Fibroblast of the conjunctiva (primary cell): ENCODE data around the gene SLC8A1.

Experiments used
- DNase-seq: peaks from one replicate; pipeline ENCODE4 v3.0.0-alpha.2; 2010; ENCODE audit warnings: low read depth

The SLC8A1 gene

DNA sequence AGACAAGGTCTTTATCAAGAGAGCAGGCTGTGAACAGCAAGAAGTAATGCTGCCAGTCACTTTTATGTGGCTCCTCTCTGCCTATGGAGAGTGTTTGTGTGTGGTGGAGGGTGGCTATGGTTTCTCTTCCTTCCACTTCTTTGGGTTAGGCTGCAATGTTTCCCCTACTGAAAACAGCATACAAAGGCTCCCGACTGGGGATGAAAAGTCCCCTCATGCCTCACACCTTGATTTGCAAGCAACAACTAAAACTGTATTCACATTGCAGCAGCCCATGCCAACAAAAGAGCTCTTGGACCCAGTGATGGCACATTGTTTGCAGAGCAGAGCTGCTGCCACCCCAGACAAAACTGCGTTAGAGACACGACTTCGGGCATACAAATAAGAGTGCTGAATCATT lies 301.6 kb downstream of the SLC8A1 start:
- DNase-seq: no peak

DNA sequence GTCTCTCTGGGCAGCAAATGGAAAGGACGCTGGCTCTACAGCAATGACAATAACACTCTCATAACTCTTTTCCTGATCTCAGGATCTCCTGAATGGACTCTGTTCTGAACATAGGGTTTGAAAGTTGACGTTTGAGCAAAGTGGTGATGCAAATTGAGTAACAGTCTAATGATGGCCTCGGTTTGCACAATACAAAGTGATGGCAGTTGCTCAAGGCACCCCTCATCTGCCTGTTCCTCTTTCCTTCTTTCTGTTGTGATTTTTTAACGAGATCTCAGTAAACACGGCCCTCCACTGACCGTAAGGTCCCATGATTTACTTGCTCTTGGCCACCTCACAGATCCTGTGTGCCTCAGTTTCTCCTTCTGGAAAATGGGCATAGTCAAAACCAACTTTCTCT lies 303.6 kb downstream of the SLC8A1 start:
- DNase-seq: no peak

DNA sequence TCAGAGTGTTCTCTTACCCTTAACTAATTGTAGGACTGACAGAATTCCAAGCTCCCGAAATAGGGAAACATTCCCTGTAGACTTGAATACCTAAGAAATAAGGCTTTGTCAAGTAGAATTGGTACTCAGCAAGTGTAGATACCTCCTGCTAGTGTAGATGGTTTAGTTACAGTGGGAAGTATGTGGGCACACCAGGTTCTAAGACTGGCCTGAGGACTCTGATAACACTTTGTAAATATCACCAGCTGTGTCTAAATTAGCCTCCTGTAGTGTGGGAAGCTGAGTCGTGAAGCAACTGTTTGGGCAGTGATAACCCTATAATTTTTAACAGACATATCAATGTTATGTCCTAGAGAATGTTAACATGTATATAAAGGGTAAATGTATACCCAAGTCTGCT lies 304.5 kb downstream of the SLC8A1 start:
- DNase-seq: no peak

GRCh38 chr2:40144022-40144421 lies 307.9 kb downstream of the SLC8A1 start:
- no peak for DNase-seq

GRCh38 chr2:40138314-40138713 lies 313.6 kb downstream of the SLC8A1 start:
- no peak for DNase-seq

GRCh38 chr2:40131081-40131704 lies 320.7 kb downstream of the SLC8A1 start:
- no peak for DNase-seq

DNA sequence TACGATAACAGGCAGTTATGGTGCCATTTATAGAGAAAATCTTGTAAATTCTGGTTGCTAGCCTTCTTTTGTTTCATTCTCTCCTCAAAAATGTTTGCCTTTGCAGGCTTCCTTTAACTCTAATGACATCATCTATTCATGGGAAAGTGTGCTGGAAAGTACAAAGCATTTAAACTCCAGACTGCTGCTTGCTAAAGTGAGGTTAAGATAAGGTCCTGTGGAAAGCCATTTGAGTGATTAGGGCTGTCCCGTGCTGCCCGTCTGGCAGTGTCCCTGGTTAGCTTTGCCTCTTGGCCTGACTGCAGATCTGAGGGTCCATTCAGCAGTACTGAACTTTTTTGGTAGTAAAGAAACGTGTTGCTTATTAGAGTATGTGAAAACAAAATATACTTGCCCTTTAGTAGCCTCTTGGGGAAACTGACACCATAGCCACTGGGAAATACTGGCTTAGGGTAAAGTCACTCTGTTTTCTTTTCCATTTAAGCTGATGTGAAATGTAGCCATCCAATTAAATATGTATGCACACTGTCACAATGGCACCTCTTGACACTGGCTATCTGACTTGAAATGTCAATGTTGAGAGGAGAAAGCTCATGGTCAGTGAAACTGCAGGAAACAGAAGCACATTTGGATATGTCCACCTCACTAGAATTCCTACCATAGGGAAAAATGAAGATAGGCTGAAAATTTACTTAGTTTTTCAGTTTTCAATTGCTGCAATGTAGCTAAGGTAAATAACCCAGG lies 321.5 kb downstream of the SLC8A1 start:
- DNase-seq: no peak

DNA sequence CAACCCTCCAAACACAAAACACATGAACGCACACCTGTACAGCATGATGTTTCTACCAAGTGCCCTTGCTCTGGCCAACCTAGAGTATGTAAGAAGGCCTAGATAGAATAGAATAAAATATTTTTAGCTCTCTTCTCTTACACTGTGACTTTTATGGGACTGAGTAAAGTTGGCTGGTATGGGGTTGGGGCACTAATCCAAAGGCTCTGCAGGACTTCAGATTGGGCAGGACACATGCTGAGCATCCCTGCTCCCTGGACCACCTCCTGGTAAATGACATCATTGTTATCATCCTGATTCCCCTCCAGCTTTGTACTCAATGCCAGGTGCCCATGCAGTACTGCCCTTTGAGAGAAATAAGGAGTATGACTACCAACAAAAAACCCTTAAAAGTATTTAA lies 322.2 kb downstream of the SLC8A1 start:
- DNase-seq: no peak

DNA sequence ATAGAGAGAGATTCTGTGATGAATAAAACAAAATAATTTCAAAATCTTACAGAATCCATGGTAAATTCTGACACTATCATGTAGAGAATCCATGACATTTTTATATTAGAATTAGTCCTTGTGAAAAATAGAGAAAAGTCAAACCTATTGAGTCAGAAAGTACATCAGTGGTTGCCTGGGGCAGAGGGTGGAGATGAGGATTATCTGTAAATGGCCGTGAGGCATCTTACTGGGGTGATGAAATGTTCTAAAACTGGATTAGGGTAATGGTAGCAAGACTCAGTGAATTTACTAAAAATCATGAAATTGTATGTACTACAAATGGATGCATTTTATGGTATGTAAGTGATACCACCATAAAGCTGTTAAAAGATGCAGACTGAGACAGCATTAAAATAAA lies 323.1 kb downstream of the SLC8A1 start:
- no peak for DNase-seq

- DNase-seq: no peak
Observed at GRCh38 chr2:40127890-40128557, 323.9 kb downstream of the SLC8A1 start.

DNA sequence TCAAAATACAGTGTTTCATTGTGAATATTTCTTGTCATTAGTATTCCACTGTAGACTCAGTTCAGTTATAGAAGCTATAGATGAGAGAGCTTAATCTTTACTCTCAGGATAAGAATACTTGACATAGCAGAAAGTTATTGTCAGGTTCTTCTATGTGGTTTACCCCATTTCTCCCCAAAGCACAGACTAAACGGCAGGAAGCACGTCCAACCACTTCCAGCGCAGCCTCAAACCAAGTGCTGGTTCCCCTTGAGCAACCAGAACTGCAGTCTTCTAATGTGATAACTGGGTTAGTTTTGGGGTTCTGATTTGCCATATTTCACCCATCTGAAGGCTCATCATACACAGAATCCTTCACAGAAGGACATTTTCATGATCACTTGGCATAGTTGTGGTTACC lies 324.7 kb downstream of the SLC8A1 start:
- no peak for DNase-seq

- DNase-seq: no peak
Observed at GRCh38 chr2:40126006-40126405, 325.9 kb downstream of the SLC8A1 start.

GRCh38 chr2:40123746-40124145 lies 328.1 kb downstream of the SLC8A1 start:
- no peak for DNase-seq

GRCh38 chr2:40123326-40123725 lies 328.6 kb downstream of the SLC8A1 start:
- DNase-seq: no peak

DNA sequence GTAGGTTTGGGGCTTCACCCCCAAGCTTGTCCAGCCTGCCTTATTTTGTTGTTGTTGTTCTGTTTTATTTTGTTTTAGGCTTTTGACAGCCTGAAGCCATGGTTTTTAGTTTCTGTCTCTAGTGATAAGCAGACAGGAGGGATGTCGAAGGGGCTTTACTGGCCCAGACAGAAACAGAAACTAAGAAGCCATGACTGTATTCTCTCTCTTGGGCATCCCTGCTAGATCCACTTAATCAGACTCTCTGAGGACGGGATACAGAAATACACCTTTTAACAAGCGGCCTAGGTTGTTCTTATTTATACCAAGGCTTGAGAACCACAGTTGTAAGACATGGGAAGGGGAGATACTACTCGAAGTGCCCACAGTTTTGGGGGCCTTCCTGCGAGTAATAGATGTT lies 330.9 kb downstream of the SLC8A1 start:
- no peak for DNase-seq

GRCh38 chr2:40120026-40120425 lies 331.9 kb downstream of the SLC8A1 start:
- no peak for DNase-seq

GRCh38 chr2:40118622-40119021 lies 333.3 kb downstream of the SLC8A1 start:
- DNase-seq: no peak

DNA sequence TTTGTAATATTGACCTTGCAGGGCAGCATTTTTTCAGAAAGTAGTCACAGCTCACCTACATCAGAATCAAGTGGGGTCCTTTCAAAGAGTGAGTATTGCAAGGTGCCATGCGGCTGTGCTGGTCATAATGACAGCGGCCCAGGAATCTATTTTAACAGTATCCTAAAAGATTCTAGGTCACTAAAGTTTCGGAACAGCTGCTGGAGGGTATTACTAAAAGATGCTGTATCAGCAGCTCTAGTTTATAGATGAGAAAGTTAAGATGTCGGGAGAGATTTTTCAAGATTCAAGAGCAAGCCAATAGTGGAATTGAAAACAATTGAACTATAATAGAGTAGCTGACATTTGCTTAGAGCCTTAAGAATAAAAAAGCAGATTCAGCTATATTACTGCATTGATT lies 336.0 kb downstream of the SLC8A1 start:
- no peak for DNase-seq

- DNase-seq: no peak
Observed at GRCh38 chr2:40115348-40115747, 336.5 kb downstream of the SLC8A1 start.

DNA sequence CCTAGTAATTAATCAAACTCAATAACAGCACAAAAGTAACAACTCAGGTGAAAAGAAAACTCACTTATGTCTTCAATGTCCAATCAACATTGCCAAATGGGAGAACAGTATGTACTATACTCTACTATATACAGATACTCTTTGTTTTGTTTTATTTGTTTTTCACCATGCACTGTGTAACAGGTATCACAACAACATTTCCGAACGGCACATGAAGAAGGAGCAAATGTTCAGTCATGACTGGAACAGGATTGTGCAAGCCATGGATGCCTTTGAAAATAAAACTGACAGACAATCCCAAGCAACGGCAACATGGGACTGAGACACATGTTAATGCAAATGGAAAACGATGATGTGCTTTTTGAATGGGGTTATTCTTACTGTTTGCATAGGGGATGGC lies 337.9 kb downstream of the SLC8A1 start:
- DNase-seq: no peak

DNA sequence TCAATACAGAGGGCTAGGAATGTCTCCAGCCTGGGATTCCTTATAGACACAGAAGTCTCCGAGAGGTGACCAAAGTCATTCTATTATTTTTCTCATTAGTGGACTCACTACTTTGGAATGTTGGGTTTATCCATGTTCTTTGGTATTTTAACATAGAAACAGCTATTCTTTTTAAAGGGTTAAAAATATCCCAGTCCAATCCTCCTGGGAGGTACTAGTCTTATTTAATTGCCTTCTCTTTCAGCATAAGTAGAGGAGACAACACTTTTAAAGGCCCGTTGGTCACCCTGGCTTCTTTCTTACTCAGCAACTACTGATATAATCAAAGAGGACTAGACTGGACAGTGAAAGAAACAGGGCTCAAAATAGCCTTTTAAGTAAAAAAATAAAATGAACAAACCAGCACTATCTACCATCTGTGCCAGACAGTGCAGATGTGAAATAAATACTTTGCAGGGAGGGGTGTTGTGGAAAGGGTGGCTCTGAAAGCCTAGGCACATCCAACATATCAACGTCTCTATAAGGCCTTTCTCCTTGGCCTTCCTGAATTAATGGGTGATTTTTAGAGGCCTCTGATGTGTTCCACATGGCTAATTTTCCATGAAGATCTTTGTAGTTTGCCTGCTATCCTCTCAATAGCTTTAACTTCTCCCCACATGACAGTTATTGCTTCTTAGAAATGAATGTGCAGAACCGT lies 338.5 kb downstream of the SLC8A1 start:
- DNase-seq: no peak

DNA sequence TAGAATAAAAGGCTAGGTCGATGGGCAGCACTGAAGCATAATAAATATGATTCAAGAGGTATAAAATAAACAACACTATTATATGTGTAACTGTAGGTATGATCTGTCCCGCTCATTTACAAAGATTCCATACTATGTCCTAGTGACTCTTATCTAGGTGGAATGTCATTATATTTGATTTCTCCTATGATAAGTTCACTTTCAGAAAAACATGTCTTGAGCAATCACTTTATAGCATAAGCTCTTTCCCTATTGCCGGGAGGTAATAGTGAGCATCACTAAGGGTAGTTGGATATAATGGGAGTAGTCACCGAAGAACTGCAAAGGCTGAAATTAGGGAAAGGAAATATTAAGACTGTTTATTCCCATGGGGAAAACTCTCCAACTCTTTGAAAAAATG lies 342.5 kb downstream of the SLC8A1 start:
- DNase-seq: no peak

DNA sequence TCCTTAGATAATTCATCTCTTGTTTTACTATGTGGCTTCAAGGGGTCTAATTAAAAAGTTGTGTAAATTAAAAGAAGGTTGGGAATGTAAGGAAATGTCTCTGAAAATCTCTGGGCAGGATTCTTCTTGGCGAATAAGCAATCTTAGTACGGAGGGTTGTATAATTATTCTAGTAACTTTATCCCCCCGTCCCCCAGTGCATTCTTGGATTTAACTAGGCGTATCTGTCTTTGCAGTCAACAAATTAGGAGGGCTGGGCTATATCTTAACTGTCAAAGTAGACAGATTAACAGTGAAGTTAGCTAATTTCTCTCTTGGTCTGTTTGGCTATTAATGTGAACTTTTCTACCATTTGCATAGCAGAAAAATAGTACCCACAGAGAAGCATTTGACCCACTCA lies 343.0 kb downstream of the SLC8A1 start:
- DNase-seq: no peak
